SK-N-SH (cell line): ENCODE results near the gene SMIM3. TPM values are rescaled to one million over a fixed set of nuclear protein-coding genes. Genes with fewer than 3 reads are reported as not detected.
A peak's percentile ranks its signal among the peaks of the same experiment; 100 is the strongest.

ENCODE experiments used
- CTCF ChIA-PET: fragments of 300-600, 350-600 bp; formaldehyde crosslinking; extraction: SDS; loops from one replicate; lab custom pipeline; 2021; lab: Yijun Ruan, JAX
- POLR2A ChIA-PET: fragments of 350-600 bp; sonication (Branson Sonifier 250); formaldehyde crosslinking; extraction: SDS; loops from one replicate; lab custom pipeline; 2020; ENCODE audit warnings: antibody characterized with exemption, inconsistent platforms; lab: Yijun Ruan, JAX
- DNase-seq: peaks from one replicate; pipeline ENCODE4 v3.0.0; 2012
- H2AFZ ChIP-seq: fragments of 200-600 bp; sonication (generic); 2 replicates; pipeline ENCODE4 v1.8.1; 2016; ENCODE audit warnings: antibody characterized with exemption, mild to moderate bottlenecking, low read depth
- H3F3A ChIP-seq: fragments of 200-600 bp; sonication (generic); replicated peaks from 2 replicates; pipeline ENCODE3; 2016; ENCODE audit warnings: antibody characterized with exemption, mild to moderate bottlenecking; ENCODE audit not compliant: insufficient read depth
- H3K27ac ChIP-seq, 2 experiments: fragments of 200-500 bp in 1 of 2; fragments of 200-600 bp in 1 of 2; sonication (Bioruptor generic) in 1 of 2; sonication (generic), shearing (Covaris generic) in 1 of 2; 2 replicates each; pipeline versions ENCODE4 v1.5.1 to v1.6.1; 2014 to 2016; ENCODE audit warnings: low read depth in 2 of 2, inconsistent platforms in 1 of 2, low read length in 1 of 2, mild to moderate bottlenecking in 1 of 2, mixed read lengths in 1 of 2
- H3K27me3 ChIP-seq: fragments of 200-600 bp; sonication (generic), shearing (Covaris generic); 2 replicates; pipeline ENCODE4 v1.6.1; 2016; ENCODE audit warnings: mixed run types; ENCODE audit not compliant: insufficient read depth
- H3K36me3 ChIP-seq, 2 experiments: fragments of 200-500 bp in 1 of 2; fragments of 200-600 bp in 1 of 2; sonication (Bioruptor generic) in 1 of 2; sonication (generic) in 1 of 2; replicated peaks in 1 of 2; 2 replicates each; pipeline versions ENCODE3 to v1.5.1; 2014 to 2016; ENCODE audit warnings: low read length in 1 of 2, mild to moderate bottlenecking in 1 of 2; ENCODE audit not compliant: insufficient read depth in 2 of 2, control insufficient read depth in 1 of 2
- H3K4me1 ChIP-seq, 2 experiments: fragments of 200-500 bp in 1 of 2; fragments of 200-600 bp in 1 of 2; sonication (Bioruptor generic) in 1 of 2; sonication (generic), shearing (Covaris generic) in 1 of 2; 2 replicates each; pipeline versions ENCODE4 v1.5.1 to v1.6.1; 2014 to 2016; ENCODE audit warnings: low read depth in 1 of 2, low read length in 1 of 2, mixed run types in 1 of 2; ENCODE audit not compliant: insufficient read depth in 2 of 2, control insufficient read depth in 1 of 2
- H3K4me2 ChIP-seq: fragments of 200-600 bp; sonication (generic), shearing (Covaris generic); 2 replicates; pipeline ENCODE4 v1.6.1; 2017; ENCODE audit warnings: mixed run types
- H3K4me3 ChIP-seq, 2 experiments: fragments of 200-500 bp in 1 of 2; fragments of 200-600 bp in 1 of 2; sonication (Bioruptor generic) in 1 of 2; sonication (generic), shearing (Covaris generic) in 1 of 2; 2 replicates each; pipeline versions ENCODE4 v1.5.1 to v1.8.1; 2014 to 2016; ENCODE audit warnings: low read depth in 2 of 2, inconsistent platforms in 1 of 2, low read length in 1 of 2, mild to moderate bottlenecking in 1 of 2, mixed read lengths in 1 of 2, moderate library complexity in 1 of 2
- H3K79me2 ChIP-seq: fragments of 200-600 bp; sonication (generic); 2 replicates; pipeline ENCODE4 v1.8.1; 2017; ENCODE audit warnings: mild to moderate bottlenecking; ENCODE audit not compliant: insufficient read depth
- H3K9ac ChIP-seq: fragments of 200-600 bp; sonication (generic); 2 replicates; pipeline ENCODE4 v1.6.1; 2017; ENCODE audit warnings: mixed run types
- H3K9me2 ChIP-seq: fragments of 200-600 bp; sonication (generic); 2 replicates; pipeline ENCODE4 v1.6.1; 2017; ENCODE audit warnings: mixed run types
- H3K9me3 ChIP-seq: fragments of 200-600 bp; sonication (generic); 2 replicates; pipeline ENCODE4 v1.6.1; 2017; ENCODE audit warnings: mixed run types, mild to moderate bottlenecking, moderate library complexity
- H4K20me1 ChIP-seq: fragments of 200-600 bp; sonication (generic); 2 replicates; pipeline ENCODE4 v1.6.1; 2017; ENCODE audit warnings: mild to moderate bottlenecking, mixed run types; ENCODE audit not compliant: insufficient read depth
- ELF1 ChIP-seq: IDR thresholded peaks from 2 replicates; pipeline ENCODE4 v1.4.0; 2012
- EZH2phosphoT487 ChIP-seq: fragments of 200-600 bp; sonication (generic); IDR thresholded peaks from 2 replicates; pipeline ENCODE4 v1.6.1; 2017; ENCODE audit warnings: low read depth, mixed run types, mild to moderate bottlenecking, antibody characterized with exemption, moderate library complexity, borderline replicate concordance
- JUND ChIP-seq: IDR thresholded peaks from 2 replicates; pipeline ENCODE4 v1.4.0; 2012
- POLR2AphosphoS5 ChIP-seq: IDR thresholded peaks from 2 replicates; pipeline ENCODE4 v1.6.1; 2012; ENCODE audit warnings: low read depth, low read length
- RAD21 ChIP-seq: IDR thresholded peaks from 2 replicates; pipeline ENCODE4 v1.6.1; 2012; ENCODE audit warnings: mild to moderate bottlenecking, low read length
- RCOR1 ChIP-seq: fragments of 150-350 bp; IDR thresholded peaks from 2 replicates; pipeline ENCODE4 v1.6.1; 2017; ENCODE audit warnings: antibody characterized with exemption, low read length
- SMC3 ChIP-seq: IDR thresholded peaks from 2 replicates; pipeline ENCODE4 v1.6.1; 2012; ENCODE audit warnings: low read depth, low read length, improper control_type of control experiment
- TCF12 ChIP-seq: IDR thresholded peaks from 2 replicates; pipeline ENCODE4 v1.4.0; 2012
- WGBS: methylation state at CpG from one replicate; pipeline ENCODE4 v1.1.6; 2017; ENCODE audit warnings: low lambda C conversion rate; 5-methylcytosine and 5-hydroxymethylcytosine counted together
- polyA plus RNA-seq, 3 experiments: library from polyadenylated mRNA; depleted of rRNA; stranded (reverse); fragments of >200 nt; gene quantifications; 2 replicates each; pipeline ENCODE4 v1.2.3, GENCODE V29; 2012
- TF ChIP-seq, protein P1 (sequence below): fragments of 200-600 bp; sonication (generic); IDR thresholded peaks from 2 replicates; pipeline ENCODE4 v1.6.1; 2017; ENCODE audit warnings: antibody characterized with exemption, mild to moderate bottlenecking, moderate library complexity
- TF ChIP-seq, protein P2 (sequence below): IDR thresholded peaks from 2 replicates; pipeline ENCODE4; 2012

Gene SMIM3
- polyA plus RNA-seq, 1 of the 3 experiments (the other 2 are of a cell fraction) = 39.9 TPM

DNA sequence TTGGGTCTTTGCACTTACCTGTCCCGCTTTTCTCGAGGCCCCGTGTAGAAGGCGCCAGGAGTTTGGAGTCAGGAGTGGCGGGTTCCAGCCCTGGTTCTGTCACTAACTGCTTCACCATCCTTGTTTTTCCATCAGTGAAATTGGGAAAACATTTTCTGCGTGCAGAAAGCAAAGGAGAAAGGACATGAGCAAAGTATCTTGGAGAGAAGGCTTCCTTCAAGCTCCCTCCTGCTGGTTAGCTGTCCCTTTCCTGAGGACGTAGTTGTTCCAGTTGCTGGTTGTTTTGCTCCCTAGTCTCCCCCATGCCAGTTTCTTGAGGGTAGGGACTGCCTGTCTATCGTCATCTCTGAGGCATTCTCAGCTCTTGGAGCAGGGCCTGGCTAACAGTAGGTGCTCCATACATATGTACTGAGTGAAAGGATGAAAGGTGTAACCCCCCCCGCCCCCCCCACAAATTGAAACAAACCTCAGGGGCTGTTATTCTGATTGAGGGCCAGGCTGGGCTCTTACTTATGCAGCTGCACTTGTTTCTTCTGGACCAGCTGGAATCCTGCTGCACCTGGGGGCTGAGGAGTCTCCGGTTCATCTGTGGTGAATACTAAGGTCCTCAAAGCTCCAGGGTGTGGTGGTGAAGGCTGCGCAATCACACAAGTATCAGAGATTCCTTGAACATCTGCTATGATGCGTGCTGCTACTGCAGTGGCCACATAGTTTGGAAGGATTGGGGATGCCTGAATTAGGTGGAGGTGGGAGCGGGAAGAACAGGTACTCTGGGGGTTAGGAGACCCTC lies 1.0 kb downstream of the SMIM3 start:
- H2AFZ ChIP-seq = no peak overlapping the region
- no peaks in the 10 kb centered on the region for H3K9me3 ChIP-seq
- peaks cover 16 to 57% of the 10 kb centered on the region in 2 experiments; a peak in 3 of 4 replicates for H3K4me1 ChIP-seq
- WGBS = 45% methylated on average over 12 of the region's 13 CpGs
- CTCF ChIA-PET = interaction anchor here (0.7 to 5.3 kb wide), 23 partner anchors 10 to 636 kb away, joined by 3 to 51 read pairs (median 5); partner anchors contain the start of genes DCTN4, IRGM and RBM22
- no peak for DNase-seq
- H3K27me3 ChIP-seq = no peaks in the 10 kb centered on the region
- POLR2A ChIA-PET = interaction anchor here (1.0 to 2.1 kb wide), 5 partner anchors 19 to 135 kb away, joined by 3 to 13 read pairs (median 4); partner anchors contain the start of genes DCTN4 and RBM22
- no peak for TF ChIP-seq POLR2AphosphoS5
- TF ChIP-seq, protein P1, sequence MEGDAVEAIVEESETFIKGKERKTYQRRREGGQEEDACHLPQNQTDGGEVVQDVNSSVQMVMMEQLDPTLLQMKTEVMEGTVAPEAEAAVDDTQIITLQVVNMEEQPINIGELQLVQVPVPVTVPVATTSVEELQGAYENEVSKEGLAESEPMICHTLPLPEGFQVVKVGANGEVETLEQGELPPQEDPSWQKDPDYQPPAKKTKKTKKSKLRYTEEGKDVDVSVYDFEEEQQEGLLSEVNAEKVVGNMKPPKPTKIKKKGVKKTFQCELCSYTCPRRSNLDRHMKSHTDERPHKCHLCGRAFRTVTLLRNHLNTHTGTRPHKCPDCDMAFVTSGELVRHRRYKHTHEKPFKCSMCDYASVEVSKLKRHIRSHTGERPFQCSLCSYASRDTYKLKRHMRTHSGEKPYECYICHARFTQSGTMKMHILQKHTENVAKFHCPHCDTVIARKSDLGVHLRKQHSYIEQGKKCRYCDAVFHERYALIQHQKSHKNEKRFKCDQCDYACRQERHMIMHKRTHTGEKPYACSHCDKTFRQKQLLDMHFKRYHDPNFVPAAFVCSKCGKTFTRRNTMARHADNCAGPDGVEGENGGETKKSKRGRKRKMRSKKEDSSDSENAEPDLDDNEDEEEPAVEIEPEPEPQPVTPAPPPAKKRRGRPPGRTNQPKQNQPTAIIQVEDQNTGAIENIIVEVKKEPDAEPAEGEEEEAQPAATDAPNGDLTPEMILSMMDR = peak; percentile 7; the same call in 1 of the 2 replicates
- H3K79me2 ChIP-seq = peaks cover 52% of the 10 kb centered on the region
- H3K9ac ChIP-seq = peak overlapping the region; percentile 83
- H3K27ac ChIP-seq = peak overlapping the region in 1 of 2 experiments; percentile 85; a peak in 2 of 4 replicates
- no peaks in the 10 kb centered on the region for H3K9me2 ChIP-seq
- H3K36me3 ChIP-seq = peaks cover 0 to 5% of the 10 kb centered on the region in 2 experiments
- peak overlapping the region; percentile 86 for H3K4me2 ChIP-seq
- no peaks in the 10 kb centered on the region for H4K20me1 ChIP-seq
- H3K4me3 ChIP-seq = peak overlapping the region; percentile 85 to 91
- H3F3A ChIP-seq = peaks cover 32% of the 10 kb centered on the region

DNA sequence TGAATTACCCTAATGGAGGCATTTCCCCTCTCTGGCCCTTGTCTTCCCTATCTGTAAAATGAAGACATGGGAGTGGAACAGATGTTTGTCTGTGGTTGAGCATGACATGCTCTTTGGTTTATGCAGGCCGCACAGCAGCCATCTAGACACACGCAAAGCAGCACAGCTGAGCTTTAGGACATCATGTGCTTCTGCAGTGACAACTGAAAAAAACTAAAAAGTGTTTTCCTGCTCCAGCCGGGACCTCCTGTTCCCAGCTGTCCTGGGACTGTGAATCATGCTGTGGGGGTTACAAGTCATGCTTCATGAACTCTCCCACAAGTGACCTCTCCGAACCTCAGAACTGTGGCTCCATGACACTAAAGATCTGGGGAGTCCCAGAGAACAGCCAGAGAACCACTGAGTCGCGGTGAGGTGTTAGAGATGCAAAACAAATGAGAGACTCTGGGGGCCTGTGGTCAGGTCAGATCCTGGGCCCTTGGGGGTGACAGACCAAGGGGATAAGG lies 1.7 kb downstream of the SMIM3 start:
- no peaks in the 10 kb centered on the region for H3K9me3 ChIP-seq
- peaks cover 35% of the 10 kb centered on the region for H3F3A ChIP-seq
- peaks cover 0 to 5% of the 10 kb centered on the region in 2 experiments for H3K36me3 ChIP-seq
- peaks cover 16 to 57% of the 10 kb centered on the region in 2 experiments; a peak in 3 of 4 replicates for H3K4me1 ChIP-seq
- WGBS = 87% methylated on average over 6 of the region's 6 CpGs
- no peaks in the 10 kb centered on the region for H3K27me3 ChIP-seq
- no peaks in the 10 kb centered on the region for H4K20me1 ChIP-seq
- peak overlapping the region; percentile 85 to 91 for H3K4me3 ChIP-seq
- H2AFZ ChIP-seq = no peak overlapping the region
- ChIA-PET CTCF (interaction anchor here (0.7 to 4.0 kb wide), 11 partner anchors 9 to 321 kb away, joined by 3 to 51 read pairs (median 4); partner anchors contain the start of genes DCTN4 and IRGM), POLR2A (no interaction called here)
- H3K9me2 ChIP-seq = no peaks in the 10 kb centered on the region
- no peak for TF ChIP-seq SMC3
- peak; percentile 0; the same call in 1 of the 2 replicates for TF ChIP-seq TCF12
- peak overlapping the region in 1 of 2 experiments; percentile 85; a peak in 3 of 4 replicates for H3K27ac ChIP-seq
- DNase-seq = no peak
- peak overlapping the region; percentile 86 for H3K4me2 ChIP-seq
- H3K79me2 ChIP-seq = peaks cover 59% of the 10 kb centered on the region
- peak overlapping the region; percentile 41; the same call in 1 of the 2 replicates for H3K9ac ChIP-seq

DNA sequence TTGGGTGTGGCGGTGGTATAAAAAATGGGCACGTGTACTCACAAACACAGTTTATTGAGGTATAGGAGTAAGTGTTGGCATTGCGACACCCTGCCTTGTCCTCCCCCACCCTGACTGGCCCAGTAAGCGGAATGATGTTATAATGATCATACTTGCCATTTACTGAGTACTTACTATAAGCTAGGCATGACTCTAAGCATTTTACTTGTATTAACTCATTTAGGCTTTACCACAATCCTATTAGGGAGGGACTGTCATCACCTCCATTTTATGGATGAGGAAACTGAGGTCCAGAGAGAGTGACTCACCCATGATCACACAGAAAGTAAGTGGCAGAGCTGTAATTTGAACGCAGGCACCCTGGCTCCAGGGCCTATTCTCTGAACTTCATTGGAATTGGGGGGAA lies 2.3 kb downstream of the SMIM3 start:
- no peak for TF ChIP-seq EZH2phosphoT487
- peak; percentile 28; the same call in 1 of the 2 replicates for TF ChIP-seq JUND
- no peak for TF ChIP-seq ELF1
- TF ChIP-seq POLR2AphosphoS5 = no peak
- TF ChIP-seq TCF12 = peak; percentile 12; the same call in 1 of the 2 replicates
- TF ChIP-seq RCOR1 = no peak
- TF ChIP-seq, protein P2, sequence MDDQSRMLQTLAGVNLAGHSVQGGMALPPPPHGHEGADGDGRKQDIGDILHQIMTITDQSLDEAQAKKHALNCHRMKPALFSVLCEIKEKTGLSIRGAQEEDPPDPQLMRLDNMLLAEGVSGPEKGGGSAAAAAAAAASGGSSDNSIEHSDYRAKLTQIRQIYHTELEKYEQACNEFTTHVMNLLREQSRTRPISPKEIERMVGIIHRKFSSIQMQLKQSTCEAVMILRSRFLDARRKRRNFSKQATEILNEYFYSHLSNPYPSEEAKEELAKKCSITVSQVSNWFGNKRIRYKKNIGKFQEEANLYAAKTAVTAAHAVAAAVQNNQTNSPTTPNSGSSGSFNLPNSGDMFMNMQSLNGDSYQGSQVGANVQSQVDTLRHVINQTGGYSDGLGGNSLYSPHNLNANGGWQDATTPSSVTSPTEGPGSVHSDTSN = peak; percentile 50; the same call in 1 of the 2 replicates
- no peak for TF ChIP-seq RAD21
- H3K4me2 ChIP-seq = peak overlapping the region; percentile 86
- peaks cover 65% of the 10 kb centered on the region for H3K79me2 ChIP-seq
- CTCF ChIA-PET = interaction anchor here (1.3 to 3.4 kb wide), 2 partner anchors 66 to 98 kb away, joined by 3 to 14 read pairs; partner anchors contain the start of gene IRGM
- H3F3A ChIP-seq = peaks cover 35% of the 10 kb centered on the region
- DNase-seq = no peak
- peak overlapping the region; percentile 41 for H3K9ac ChIP-seq
- peaks cover 0 to 5% of the 10 kb centered on the region in 2 experiments for H3K36me3 ChIP-seq
- 81% methylated on average over 5 of the region's 5 CpGs for WGBS
- no peaks in the 10 kb centered on the region for H3K9me3 ChIP-seq
- H3K4me1 ChIP-seq = peaks cover 16 to 57% of the 10 kb centered on the region in 2 experiments; a peak in 3 of 4 replicates
- H3K27ac ChIP-seq = peak overlapping the region in 1 of 2 experiments; percentile 85; a peak in 2 of 4 replicates
- peak overlapping the region in 1 of 2 experiments; percentile 85; a peak in 2 of 4 replicates for H3K4me3 ChIP-seq
- no peak overlapping the region for H2AFZ ChIP-seq
- H4K20me1 ChIP-seq = no peaks in the 10 kb centered on the region
- no peaks in the 10 kb centered on the region for H3K27me3 ChIP-seq
- POLR2A ChIA-PET = no interaction called here
- no peaks in the 10 kb centered on the region for H3K9me2 ChIP-seq
